Ascending aorta (tissue), 2 donors: ENCODE data around the gene PCDHB15. TPM values are rescaled to one million over a fixed set of nuclear protein-coding genes. Genes with fewer than 3 reads are reported as not detected.

ENCODE experiments used
- DNase-seq, 2 donors: peaks; one replicate each; pipeline ENCODE4 v3.0.0-alpha.2; 2019; ENCODE audit warnings: low spot score in 2 of 2
- H3K27ac ChIP-seq, 2 donors: fragments of 200-600 bp; sonication (generic); one replicate each; pipeline ENCODE4 v1.5.1; 2016 to 2017; ENCODE audit warnings: mild to moderate bottlenecking in 1 of 2
- H3K27me3 ChIP-seq: fragments of 200-600 bp; sonication (generic); one replicate; pipeline ENCODE4 v1.5.1; 2017
- H3K36me3 ChIP-seq, 2 donors: fragments of 200-600 bp; sonication (generic); one replicate each; pipeline ENCODE4 v1.5.1; 2016
- H3K4me1 ChIP-seq, 2 donors: fragments of 200-600 bp; sonication (generic); one replicate each; pipeline ENCODE4 v1.5.1; 2016 to 2017; ENCODE audit warnings: mild to moderate bottlenecking in 1 of 2
- H3K4me3 ChIP-seq, 2 donors: fragments of 200-600 bp; sonication (generic); one replicate each; pipeline ENCODE4 v1.5.1; 2016 to 2017; ENCODE audit warnings: mild to moderate bottlenecking in 1 of 2
- H3K9me3 ChIP-seq, 2 donors: fragments of 200-600 bp; sonication (generic); one replicate each; pipeline ENCODE4 v1.5.1; 2016
- CTCF ChIP-seq, 3 experiments: fragments of 200-600 bp in 2 of 3; fragments of 450-650 bp in 1 of 3; sonication (generic) in 2 of 3; IDR thresholded peaks; one replicate each; pipeline ENCODE4 v1.5.1; 2016 to 2019; ENCODE audit warnings: antibody characterized with exemption in 3 of 3, mild to moderate bottlenecking in 1 of 3, moderate library complexity in 1 of 3
- intact Hi-C: fragments of 100-400 bp; cut with DNase I; formaldehyde crosslinking; loops from one replicate; pipeline ENCODE4 v1.15.1; 2023
- total RNA-seq: library from RNA; depleted of rRNA; stranded (reverse); fragments of >200 nt; gene quantifications from one replicate; pipeline ENCODE4 v1.1.0, GENCODE V29; 2016

Gene PCDHB15
- total RNA-seq, 1 donor from 2014 or later: 2.9 TPM

- no peak overlapping the region for H3K4me3 ChIP-seq
- H3K36me3 ChIP-seq: peaks cover 4 to 12% of the 10 kb centered on the region in 2 donors
- intact Hi-C loops: no loop called here
- TF ChIP-seq CTCF (IDR thresholded peaks at IDR 0.05): no peak
- no peaks in the 10 kb centered on the region for H3K27me3 ChIP-seq
- DNase-seq: no peak
- H3K27ac ChIP-seq: no peak overlapping the region
- H3K4me1 ChIP-seq: no peaks in the 10 kb centered on the region
- peaks cover 64 to 98% of the 10 kb centered on the region in 2 donors for H3K9me3 ChIP-seq
Measured at GRCh38 chr5:141298376-141298775, 53.2 kb downstream of the PCDHB15 start.

Other genes with a start within 250 kb of the PCDHB15 start
- gene PCDHB1, start 194.0 kb upstream of the PCDHB15 start, total RNA-seq: not detected
- 1.4 TPM for gene PCDHB2, start 150.8 kb upstream of the PCDHB15 start, total RNA-seq
- 1.1 TPM for gene PCDHB3, start 144.9 kb upstream of the PCDHB15 start, total RNA-seq
- 5.1 TPM for gene PCDHB4, start 123.6 kb upstream of the PCDHB15 start, total RNA-seq
- 61.8 TPM for gene PCDHB5, start 110.2 kb upstream of the PCDHB15 start, total RNA-seq
- gene PCDHB6, start 95.3 kb upstream of the PCDHB15 start, total RNA-seq: 1.5 TPM
- 7.6 TPM for gene PCDHB7, start 72.8 kb upstream of the PCDHB15 start, total RNA-seq
- gene PCDHB8, start 67.6 kb upstream of the PCDHB15 start, total RNA-seq: 0.11 TPM
- 18.3 TPM for gene PCDHB16, start 63.0 kb upstream of the PCDHB15 start, total RNA-seq
- 1.9 TPM for gene PCDHB9, start 58.2 kb upstream of the PCDHB15 start, total RNA-seq
- 0.21 TPM for gene PCDHB10, start 53.0 kb upstream of the PCDHB15 start, total RNA-seq
- 7.1 TPM for gene PCDHB11, start 45.8 kb upstream of the PCDHB15 start, total RNA-seq
- gene PCDHB12, start 36.7 kb upstream of the PCDHB15 start, total RNA-seq: 19.7 TPM
- gene PCDHB13, start 31.5 kb upstream of the PCDHB15 start, total RNA-seq: 6.7 TPM
- gene PCDHB14, start 22.1 kb upstream of the PCDHB15 start, total RNA-seq: 10.6 TPM
- not detected for gene SLC25A2, start 58.7 kb downstream of the PCDHB15 start, total RNA-seq
- gene TAF7, start 75.4 kb downstream of the PCDHB15 start, total RNA-seq: 30.1 TPM
- gene PCDHGA1, start 85.1 kb downstream of the PCDHB15 start, total RNA-seq: not detected
- gene PCDHGA2, start 93.4 kb downstream of the PCDHB15 start, total RNA-seq: 4.9 TPM
- gene PCDHGA3, start 98.4 kb downstream of the PCDHB15 start, total RNA-seq: 9.2 TPM
- gene PCDHGB1, start 104.7 kb downstream of the PCDHB15 start, total RNA-seq: 1.8 TPM
- 4.3 TPM for gene PCDHGA4, start 109.6 kb downstream of the PCDHB15 start, total RNA-seq
- gene PCDHGB2, start 114.6 kb downstream of the PCDHB15 start, total RNA-seq: 12.2 TPM
- gene PCDHGA5, start 118.8 kb downstream of the PCDHB15 start, total RNA-seq: 4.5 TPM
- 14.4 TPM for gene PCDHGB3, start 124.8 kb downstream of the PCDHB15 start, total RNA-seq
- gene PCDHGA6, start 128.5 kb downstream of the PCDHB15 start, total RNA-seq: 2.0 TPM
- 4.2 TPM for gene PCDHGA7, start 137.3 kb downstream of the PCDHB15 start, total RNA-seq
- 3.6 TPM for gene PCDHGB4, start 142.3 kb downstream of the PCDHB15 start, total RNA-seq
- 3.2 TPM for gene PCDHGA8, start 147.2 kb downstream of the PCDHB15 start, total RNA-seq
- 19.6 TPM for gene PCDHGB5, start 152.6 kb downstream of the PCDHB15 start, total RNA-seq
- 3.2 TPM for gene PCDHGA9, start 157.4 kb downstream of the PCDHB15 start, total RNA-seq
- gene PCDHGB6, start 162.6 kb downstream of the PCDHB15 start, total RNA-seq: 3.9 TPM
- gene PCDHGA10, start 167.6 kb downstream of the PCDHB15 start, total RNA-seq: 4.4 TPM
- 10.2 TPM for gene PCDHGB7, start 172.3 kb downstream of the PCDHB15 start, total RNA-seq
- 5.3 TPM for gene PCDHGA11, start 175.7 kb downstream of the PCDHB15 start, total RNA-seq
- gene PCDHGA12, start 185.1 kb downstream of the PCDHB15 start, total RNA-seq: 18.5 TPM
- 51.4 TPM for gene PCDHGC3, start 230.6 kb downstream of the PCDHB15 start, total RNA-seq
- 59.3 TPM for gene PCDHGC4, start 239.6 kb downstream of the PCDHB15 start, total RNA-seq
- 0.11 TPM for gene PCDHGC5, start 243.7 kb downstream of the PCDHB15 start, total RNA-seq